Choroid plexus epithelial cell (primary cell): ENCODE results near the gene KCNK13.
A peak's percentile ranks its signal among the peaks of the same experiment; 100 is the strongest.

ENCODE experiments used
- DNase-seq: peaks from one replicate; pipeline ENCODE4 v3.0.0-alpha.2; 2010; ENCODE audit warnings: low read depth
- H3K4me3 ChIP-seq: 2 replicates; pipeline ENCODE4 v1.5.1; 2011; ENCODE audit warnings: low read depth, mild to moderate bottlenecking, control low read depth, low read length, moderate library complexity
- CTCF ChIP-seq: conservative IDR thresholded peaks from 2 replicates; pipeline ENCODE4 v1.5.1; 2011; ENCODE audit warnings: low read depth, mild to moderate bottlenecking, control low read depth, inconsistent platforms, low read length, moderate library complexity

KCNK13 gene

GRCh38 chr14:90060965-90061684, 669 bp upstream of the KCNK13 start:
- TF ChIP-seq CTCF, result no peak
- H3K4me3 ChIP-seq, result peak overlapping the region; percentile 58
- no peak for DNase-seq

GRCh38 chr14:90062127-90062794, 467 bp downstream of the KCNK13 start:
- no peak overlapping the region for H3K4me3 ChIP-seq
- no peak for TF ChIP-seq CTCF
- no peak for DNase-seq

GRCh38 chr14:90062822-90063539, 1.2 kb downstream of the KCNK13 start:
- H3K4me3 ChIP-seq, result no peak overlapping the region
- DNase-seq, result no peak
- TF ChIP-seq CTCF, result no peak

DNA sequence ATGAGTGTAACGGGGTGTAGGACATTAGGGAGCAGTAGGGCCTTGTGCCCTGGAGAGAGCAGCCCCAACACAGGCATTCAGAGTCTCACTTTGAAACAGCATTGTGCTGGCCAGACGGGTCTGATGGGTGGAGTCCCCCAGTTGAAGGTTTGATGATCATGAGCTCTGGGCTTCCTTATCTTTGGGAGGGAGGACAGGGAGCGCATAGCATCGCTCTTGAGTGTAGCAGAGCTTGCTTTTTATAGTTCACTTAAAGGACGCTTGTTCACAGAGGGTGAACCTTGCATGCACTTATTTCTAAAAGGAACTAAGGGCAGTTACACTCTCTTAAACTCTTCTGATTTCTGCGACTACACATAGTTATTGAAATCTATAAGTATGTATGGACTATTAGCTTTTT, 10.6 kb downstream of the KCNK13 start:
- no peak for TF ChIP-seq CTCF
- H3K4me3 ChIP-seq, result no peak overlapping the region
- DNase-seq, result no peak

DNA sequence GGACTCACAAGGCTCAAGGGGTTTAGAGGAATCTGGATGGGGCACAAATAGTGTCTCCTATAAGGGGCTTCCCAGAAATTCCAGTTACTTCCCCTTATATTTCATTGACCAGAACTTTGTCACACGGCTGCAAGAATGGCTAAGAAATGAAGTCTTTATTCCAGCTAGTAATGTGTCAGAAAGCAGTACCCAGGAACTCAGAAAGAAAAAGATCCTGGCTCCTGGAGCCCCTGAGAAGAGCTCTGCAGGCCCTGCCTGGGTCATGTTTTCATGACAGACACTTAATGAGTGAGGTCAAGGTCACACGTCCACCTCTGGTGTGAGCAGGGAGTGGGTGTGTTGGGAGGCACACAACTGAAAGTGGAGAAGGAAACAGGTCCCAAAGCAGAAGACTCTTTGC, 17.8 kb downstream of the KCNK13 start:
- H3K4me3 ChIP-seq, result no peak overlapping the region
- no peak for DNase-seq
- TF ChIP-seq CTCF, result no peak

DNA sequence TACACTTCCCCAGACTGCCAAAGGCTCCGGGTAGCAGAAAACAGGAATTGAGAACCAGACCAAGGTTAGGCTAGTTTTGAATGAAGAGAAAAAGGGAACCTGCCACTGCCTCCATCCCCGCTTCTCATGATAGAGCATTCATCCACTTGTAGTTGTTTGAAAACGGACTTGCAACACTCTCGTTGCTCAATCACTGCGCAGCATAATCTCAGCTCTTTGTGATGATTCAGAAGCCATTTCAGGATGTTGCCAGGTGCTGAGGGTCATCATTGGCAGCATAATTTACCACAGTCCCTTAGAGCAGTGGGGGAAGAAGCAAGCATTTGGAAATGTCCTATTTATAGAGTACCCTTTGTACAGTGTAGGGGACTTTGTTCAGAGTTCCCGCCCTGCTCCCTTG, 25.6 kb downstream of the KCNK13 start:
- no peak overlapping the region for H3K4me3 ChIP-seq
- peak; percentile 72 for DNase-seq
- no peak for TF ChIP-seq CTCF
